IPS DF 4.7 (cell line): ENCODE results near the gene KLKB1.

Source experiments
- DNase-seq: peaks from one replicate; pipeline ENCODE4 v3.0.0-alpha.2; 2013; ENCODE audit warnings: low spot score; ENCODE audit errors: extremely low read depth

The KLKB1 gene

DNA sequence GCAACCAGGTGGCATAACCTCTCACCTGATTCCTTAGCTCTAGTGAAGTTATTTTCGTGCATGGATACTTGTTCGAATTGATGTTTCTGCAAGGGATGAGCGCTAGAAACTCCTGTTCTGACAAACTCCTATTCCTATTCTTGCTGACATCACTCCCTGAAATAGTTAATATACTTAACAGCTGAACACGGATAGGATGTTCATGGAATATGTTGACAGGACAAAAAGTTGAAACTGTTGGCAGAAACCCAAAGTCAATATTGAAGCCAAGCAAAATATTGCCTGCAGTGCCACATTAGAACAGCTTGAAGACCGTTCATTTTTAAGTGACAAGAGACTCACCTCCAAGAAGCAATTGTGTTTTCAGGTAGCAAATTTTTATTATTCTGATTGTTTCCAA, at the start of gene KLKB1:
KLKB1 (plus strand) TSS at position 287 of the 400 bp plus-strand sequence. CDS start 689 bp downstream, outside the sequence.
- DNase-seq: no peak

DNA sequence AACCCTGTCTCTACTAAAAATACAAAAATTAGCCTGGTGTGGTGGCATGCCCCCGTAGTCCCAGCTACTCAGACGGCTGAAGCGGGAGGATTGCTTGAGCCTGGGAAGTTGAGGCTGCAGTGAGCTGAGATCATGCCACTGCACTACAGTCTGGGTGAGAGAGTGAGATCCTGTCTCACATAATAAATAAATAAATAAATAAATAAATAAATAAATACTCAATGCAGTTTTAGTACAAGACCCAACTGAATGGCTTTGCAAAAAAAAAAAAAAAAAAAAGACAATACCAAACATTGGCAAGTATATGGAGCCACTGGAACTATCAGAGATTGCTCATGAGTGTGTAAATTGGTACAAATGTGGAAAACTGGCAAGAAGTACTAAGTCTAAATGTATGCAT, 39.2 kb upstream of the KLKB1 start:
- no peak for DNase-seq

DNA sequence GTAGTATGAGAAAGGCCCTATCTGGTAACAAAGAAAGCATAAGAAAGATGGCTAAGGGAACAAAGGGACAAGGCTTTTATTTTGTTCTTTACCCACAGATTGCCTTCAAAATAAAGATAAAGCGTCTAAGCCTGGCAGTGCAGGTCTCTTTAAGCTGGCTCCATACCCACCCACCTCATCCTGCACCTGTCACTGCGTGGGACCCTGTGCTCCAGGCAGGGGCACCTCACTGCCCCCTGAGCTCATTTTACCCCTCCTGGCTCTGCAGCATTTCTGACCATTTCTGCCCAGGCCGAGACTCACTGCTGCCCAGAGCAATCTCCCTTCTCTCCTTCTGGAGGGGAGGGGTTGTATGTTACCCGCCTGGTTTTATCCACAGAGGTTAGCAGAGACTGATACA, 37.7 kb upstream of the KLKB1 start:
- DNase-seq: no peak

DNA sequence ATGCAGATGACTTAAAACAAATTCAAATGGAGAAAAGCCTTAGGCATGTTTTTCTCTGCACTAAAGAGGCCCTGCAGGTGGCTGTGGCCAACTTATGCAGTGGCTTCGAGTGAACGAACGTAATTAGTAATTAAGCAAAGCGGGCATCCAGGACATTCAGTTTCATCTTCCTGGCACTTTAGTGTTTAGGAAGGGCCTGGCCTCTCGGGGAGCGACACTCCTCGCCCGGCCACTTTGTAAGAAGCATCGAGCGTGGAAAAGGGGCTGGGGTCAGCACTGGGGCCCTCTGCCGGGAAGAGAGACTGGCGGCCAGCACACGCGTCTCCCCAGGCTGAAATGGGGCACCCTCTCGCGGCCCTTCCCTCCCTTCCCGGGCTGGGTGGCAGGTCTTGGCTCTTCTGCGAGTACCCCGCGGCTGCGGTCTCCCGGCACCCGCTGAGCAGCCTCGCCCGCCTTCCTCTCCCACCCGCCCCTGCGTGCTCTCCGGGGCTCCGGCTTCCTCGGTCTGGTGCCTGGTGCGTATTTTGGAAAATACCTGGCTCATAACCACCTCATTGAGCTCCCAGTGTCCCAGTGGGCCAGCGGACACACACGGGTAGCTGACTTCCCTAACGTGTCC, 36.6 kb upstream of the KLKB1 start:
- DNase-seq: no peak

- no peak for DNase-seq
Observed at GRCh38 chr4:186191200-186192065, 35.9 kb upstream of the KLKB1 start, which contains the start of gene CYP4V2. TSS of gene CYP4V2 (plus strand) at chr4:186191567. CDS start at chr4:186191824, 257 bp downstream.

DNA sequence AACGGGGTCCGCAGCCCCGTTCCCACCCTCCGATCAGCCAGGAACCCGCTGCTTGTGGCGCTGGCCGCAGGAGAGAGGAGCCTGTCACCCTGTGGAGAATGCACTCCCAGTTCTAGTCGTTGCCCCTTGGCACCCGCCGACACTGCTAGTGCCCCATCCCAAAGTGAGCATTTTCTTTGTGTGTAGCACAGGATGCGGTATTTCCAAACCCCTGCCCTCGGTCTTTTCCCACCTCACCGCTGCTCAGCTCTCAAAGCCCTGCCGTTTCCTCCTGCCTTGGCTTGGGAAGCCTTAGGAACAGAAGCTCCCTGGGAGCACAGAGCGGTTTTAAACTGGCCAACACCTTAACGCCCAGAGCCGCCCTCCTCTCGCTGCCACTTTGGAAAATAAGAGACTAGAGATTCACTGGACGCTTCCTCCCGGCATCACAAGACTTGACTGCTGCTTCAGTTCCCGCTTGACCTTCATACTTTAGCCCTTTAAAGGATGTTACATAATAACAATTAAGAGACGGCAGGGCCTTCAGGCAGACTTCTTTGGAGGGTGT, 35.2 kb upstream of the KLKB1 start:
- DNase-seq: no peak

- no peak for DNase-seq
Observed at GRCh38 chr4:186193851-186194250, 33.5 kb upstream of the KLKB1 start.

GRCh38 chr4:186196063-186196462, 31.2 kb upstream of the KLKB1 start:
- DNase-seq: no peak

DNA sequence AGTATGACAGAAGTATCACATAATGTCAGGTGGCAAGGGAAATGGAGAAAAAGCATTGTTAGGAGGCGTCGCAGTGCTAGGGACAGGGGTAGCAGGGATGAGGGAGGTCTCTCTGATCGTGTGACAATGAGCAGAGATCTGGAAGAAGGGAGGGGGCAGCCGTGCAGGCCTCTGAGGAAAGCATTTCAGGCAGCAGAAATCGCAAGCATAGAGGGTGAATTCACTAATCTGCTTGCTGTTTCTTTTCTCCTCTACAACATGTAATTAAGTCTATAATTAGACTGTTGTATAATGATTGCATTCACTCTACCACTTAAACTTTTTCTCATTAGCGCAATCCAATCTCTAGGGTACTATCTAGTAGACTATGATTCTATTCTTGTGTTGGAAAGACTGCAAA, 26.8 kb upstream of the KLKB1 start:
- no peak for DNase-seq

GRCh38 chr4:186201010-186201409, 26.3 kb upstream of the KLKB1 start:
- DNase-seq: no peak

GRCh38 chr4:186201535-186202230, 25.6 kb upstream of the KLKB1 start:
- DNase-seq: no peak

DNA sequence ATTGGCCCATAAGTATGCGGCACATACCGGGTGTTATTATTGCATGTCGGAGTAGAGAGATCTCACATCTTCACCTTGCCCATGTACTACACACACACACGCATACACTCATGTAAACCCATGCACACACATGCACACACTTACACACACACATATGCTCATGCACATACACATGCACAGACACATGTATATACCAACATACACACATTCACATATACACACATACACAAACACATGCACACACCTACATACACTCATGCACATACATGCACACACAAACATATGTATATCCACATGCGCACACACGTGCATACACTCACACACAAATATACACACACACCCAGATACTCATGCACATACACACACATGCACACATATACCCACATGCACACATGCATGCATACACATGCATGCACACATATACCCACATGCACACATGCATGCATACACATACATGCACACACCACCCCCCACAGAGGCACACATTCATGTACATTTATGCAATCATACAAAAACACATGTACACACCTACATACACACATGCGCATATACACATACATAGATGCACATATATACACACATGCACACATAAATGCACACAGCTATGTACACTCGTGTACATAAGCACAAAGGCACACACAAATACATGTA, 24.7 kb upstream of the KLKB1 start:
- no peak for DNase-seq

- DNase-seq: no peak
Observed at GRCh38 chr4:186203406-186203805, 23.9 kb upstream of the KLKB1 start.

GRCh38 chr4:186204103-186204559, 23.2 kb upstream of the KLKB1 start:
- DNase-seq: no peak

- no peak for DNase-seq
Observed at GRCh38 chr4:186204686-186205085, 22.6 kb upstream of the KLKB1 start.

- DNase-seq: no peak
Observed at GRCh38 chr4:186205156-186205555, 22.2 kb upstream of the KLKB1 start.

DNA sequence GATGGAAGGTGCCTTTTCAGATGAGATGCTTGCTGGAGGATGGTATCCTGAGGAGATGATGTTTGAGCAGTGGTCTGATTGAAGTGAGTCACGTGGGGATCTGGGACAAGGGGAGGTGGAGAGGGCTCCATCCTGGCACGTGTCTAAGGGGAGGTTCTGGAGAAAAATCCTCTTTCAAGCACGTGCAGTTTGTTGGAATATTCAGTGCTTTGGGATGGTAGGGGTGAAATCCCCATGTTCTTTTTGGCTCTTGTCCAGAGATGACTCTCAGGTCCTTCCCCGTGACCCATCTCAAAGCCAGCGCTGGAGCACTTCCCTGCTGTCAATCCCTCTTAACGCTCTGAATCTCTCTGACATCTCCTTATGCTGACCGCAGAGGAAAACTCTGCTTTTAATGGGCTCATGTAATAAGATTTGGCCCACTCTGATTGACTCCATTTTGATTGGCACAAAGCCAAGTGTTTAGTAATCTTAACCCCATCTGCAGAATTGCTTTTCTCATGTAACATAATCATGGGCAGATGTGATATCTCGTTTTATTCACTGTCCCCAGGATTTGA, 10.8 kb upstream of the KLKB1 start:
- DNase-seq: no peak

- DNase-seq: no peak
Observed at GRCh38 chr4:186217733-186218293, 9.5 kb upstream of the KLKB1 start.

DNA sequence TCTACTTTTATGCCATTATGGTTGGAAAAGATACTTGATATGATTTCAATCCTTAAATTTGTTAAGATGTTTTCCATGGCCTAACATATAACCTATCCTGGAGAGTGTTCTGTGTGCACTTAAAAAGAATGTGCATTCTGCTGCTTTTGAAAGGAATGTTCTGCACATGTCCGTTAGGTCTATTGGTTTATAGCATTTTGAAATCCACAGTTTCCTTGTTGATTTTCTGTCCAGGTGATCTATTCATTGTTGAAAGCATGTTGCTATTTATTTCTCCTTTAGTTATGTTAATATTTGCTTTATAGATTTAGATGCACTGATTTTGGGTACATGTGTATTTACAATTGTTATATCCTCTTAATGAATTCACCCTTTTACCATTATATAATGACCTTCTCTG, 5.7 kb upstream of the KLKB1 start:
- no peak for DNase-seq

DNA sequence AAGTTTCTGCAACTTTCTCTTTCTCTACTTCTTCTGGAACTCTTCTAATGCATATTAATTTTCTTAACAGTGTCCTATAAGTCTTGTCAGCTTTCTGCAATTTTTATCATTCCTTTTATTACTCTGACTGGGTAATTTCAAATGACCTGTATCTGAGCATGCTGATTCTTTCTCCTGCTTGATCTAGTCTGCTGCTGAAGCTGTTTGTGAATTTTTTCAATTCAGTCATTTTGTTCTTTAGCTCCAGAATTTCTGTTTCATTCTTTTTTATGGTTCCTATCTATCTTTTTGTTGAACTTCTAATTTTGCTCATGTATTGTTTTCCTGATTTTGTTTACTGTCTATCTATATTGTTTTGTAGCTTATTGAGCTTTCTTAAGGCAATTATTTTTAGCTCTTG, 1.5 kb upstream of the KLKB1 start:
- no peak for DNase-seq
